Measurements from ENCODE around the gene GRIP2. TPM values are rescaled to one million over a fixed set of nuclear protein-coding genes. Genes with fewer than 3 reads are reported as not detected.

The GRIP2 gene
- total and polyA plus RNA-seq, 12 donors: 0.09 to 2.5 (median 1.1) TPM

DNA sequence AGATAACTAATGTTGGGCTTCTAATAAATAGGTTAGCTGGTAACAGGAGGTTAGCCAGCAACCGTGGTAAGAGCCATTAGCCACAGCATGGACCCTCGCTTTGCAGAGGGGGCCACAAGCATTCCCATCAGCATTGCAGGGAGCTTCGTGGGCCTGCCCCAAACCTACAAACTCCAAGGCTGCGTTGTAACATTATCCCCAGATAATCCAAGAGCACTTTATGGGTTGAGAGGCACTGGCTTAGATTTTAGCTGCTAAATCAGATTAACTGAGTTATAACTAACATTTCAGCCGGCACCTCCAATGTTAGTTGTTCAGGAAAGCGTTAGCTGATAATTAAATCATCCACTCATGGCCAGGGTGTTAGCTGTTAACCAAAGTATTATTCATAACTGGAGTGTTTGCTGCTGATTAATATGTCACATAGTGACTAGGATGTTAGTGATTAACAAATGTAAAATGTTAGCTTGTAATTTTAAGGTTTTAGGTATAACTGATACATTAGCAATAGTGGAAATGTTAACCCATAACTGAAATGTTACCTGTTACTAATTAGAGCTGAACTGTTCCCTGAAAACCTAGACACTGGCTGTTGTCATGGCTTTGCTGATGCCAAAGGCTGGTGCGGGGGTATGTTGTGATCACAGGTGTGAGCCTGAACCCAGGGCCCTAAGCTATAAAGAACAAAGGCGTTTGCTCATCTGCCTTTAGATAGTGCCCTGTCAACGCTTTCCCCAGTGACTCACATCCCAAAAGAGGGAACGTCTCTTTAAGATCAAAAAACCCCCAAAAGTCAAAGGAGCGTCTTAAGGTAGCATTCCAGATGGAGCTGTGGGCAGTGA, 81.5 kb downstream of the GRIP2 start:
- intact Hi-C loops (cut with DNase I): no loop called here
- H3K9me3 ChIP-seq (replicated peaks in 1 of 3): no peaks in the 10 kb centered on the region
- TF ChIP-seq, protein P1, sequence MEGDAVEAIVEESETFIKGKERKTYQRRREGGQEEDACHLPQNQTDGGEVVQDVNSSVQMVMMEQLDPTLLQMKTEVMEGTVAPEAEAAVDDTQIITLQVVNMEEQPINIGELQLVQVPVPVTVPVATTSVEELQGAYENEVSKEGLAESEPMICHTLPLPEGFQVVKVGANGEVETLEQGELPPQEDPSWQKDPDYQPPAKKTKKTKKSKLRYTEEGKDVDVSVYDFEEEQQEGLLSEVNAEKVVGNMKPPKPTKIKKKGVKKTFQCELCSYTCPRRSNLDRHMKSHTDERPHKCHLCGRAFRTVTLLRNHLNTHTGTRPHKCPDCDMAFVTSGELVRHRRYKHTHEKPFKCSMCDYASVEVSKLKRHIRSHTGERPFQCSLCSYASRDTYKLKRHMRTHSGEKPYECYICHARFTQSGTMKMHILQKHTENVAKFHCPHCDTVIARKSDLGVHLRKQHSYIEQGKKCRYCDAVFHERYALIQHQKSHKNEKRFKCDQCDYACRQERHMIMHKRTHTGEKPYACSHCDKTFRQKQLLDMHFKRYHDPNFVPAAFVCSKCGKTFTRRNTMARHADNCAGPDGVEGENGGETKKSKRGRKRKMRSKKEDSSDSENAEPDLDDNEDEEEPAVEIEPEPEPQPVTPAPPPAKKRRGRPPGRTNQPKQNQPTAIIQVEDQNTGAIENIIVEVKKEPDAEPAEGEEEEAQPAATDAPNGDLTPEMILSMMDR (IDR thresholded peaks at IDR 0.05): no peak
- no peak for TF ChIP-seq POLR2A (IDR thresholded peaks at IDR 0.05)
- peaks cover 0 to 30% of the 10 kb centered on the region in 2 donors for H3K36me3 ChIP-seq (replicated peaks in 1 of 2)
- DNase-seq: no peak
- no peaks in the 10 kb centered on the region for H3K27me3 ChIP-seq
- H3K27ac ChIP-seq: no peak overlapping the region
- H3K4me3 ChIP-seq: no peak overlapping the region
- 81 to 90% (median 84%) methylated on average over 10 to 11 of the region's 11 CpGs for WGBS, 4 donors
- peaks cover 22 to 24% of the 10 kb centered on the region in 2 donors for H3K4me1 ChIP-seq (replicated peaks in 1 of 2)

DNA sequence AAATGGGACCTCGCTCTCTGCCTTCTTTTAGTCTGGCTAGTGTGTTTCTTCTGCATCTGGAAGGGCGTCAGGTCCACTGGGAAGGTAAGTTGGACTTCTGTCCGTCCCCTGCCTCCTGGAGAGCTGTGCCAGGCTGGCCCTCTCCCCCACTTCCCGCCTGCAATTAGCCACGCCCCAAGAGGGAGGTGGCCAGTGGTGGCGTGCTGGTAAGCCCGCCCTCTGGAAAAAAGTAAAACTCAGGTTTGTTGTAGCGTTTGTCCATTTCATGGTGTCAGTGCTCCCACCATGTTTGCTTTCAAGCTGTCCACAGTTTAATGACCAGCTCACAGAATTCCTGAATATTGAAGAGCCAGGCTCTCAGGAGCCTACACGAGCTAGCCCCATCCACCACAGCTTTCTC, 82.1 kb downstream of the GRIP2 start:
- H3K27me3 ChIP-seq: no peaks in the 10 kb centered on the region
- DNase-seq: no peak
- peaks cover 0 to 23% of the 10 kb centered on the region in 2 donors for H3K36me3 ChIP-seq (replicated peaks in 1 of 2)
- peaks cover 27 to 30% of the 10 kb centered on the region in 2 donors for H3K4me1 ChIP-seq (replicated peaks in 1 of 2)
- no peak overlapping the region for H3K4me3 ChIP-seq
- TF ChIP-seq, protein P1 (IDR thresholded peaks at IDR 0.05): no peak
- no peak for TF ChIP-seq POLR2A (IDR thresholded peaks at IDR 0.05)
- intact Hi-C loops (cut with DNase I): no loop called here
- no peak overlapping the region for H3K27ac ChIP-seq
- no peaks in the 10 kb centered on the region for H3K9me3 ChIP-seq (replicated peaks in 1 of 3)
- WGBS, 4 donors: 81 to 86% (median 83%) methylated on average over 7 to 9 of the region's 9 CpGs

DNA sequence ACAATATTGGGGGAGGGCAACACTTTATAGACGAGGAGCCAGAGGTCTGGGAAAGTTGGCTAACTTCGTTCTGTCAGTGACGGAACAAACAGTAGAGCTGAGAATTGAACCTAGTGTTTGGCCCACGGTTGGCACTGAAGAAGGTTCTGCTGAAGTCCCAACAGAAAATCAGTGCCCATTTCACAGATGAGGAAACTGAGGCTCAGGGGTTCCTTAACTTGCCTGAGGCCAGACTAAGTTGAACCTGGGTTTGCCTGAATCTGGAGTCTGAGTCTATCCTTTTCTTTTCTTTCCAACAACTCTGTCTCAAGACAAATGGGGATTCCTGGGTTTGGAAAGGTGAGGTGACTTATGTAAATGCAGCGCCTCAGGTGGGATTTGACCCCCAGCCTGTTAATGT, 82.7 kb downstream of the GRIP2 start:
- peaks cover 32 to 35% of the 10 kb centered on the region in 2 donors for H3K4me1 ChIP-seq (replicated peaks in 1 of 2)
- no peak for DNase-seq
- H3K36me3 ChIP-seq (replicated peaks in 1 of 2): peaks cover 0 to 18% of the 10 kb centered on the region in 2 donors
- no peak overlapping the region for H3K4me3 ChIP-seq
- no peaks in the 10 kb centered on the region for H3K9me3 ChIP-seq (replicated peaks in 1 of 3)
- no peaks in the 10 kb centered on the region for H3K27me3 ChIP-seq
- TF ChIP-seq, protein P1 (IDR thresholded peaks at IDR 0.05): no peak
- no peak overlapping the region for H3K27ac ChIP-seq
- intact Hi-C loops (cut with DNase I): no loop called here
- 93 to 96% (median 94%) methylated on average over 5 of the region's 5 CpGs for WGBS, 4 donors

DNA sequence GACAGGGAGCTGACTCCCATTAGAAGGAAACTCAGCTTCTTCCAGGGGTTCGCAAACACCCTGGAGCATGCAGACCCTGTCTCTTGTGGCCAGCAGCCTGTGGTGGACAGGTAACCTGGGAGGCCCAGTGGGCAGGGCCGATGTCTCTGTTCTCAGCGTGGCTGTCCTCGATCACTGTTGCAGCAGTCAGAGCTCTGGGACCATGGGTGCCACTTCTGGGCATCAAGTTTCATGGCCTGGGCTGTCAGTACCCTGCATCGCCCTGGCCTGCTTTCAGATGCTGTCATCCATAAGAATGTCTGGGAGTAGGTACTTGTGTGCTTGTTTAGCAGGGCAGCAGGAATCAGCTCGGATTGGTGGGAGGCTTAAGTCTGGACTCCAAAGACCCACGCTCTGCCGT, 83.3 kb downstream of the GRIP2 start:
- Histone ChIP-seq H3K4me3 (no peak overlapping the region), H3K4me1 (replicated peaks in 1 of 2) (peaks cover 39 to 42% of the 10 kb centered on the region in 2 donors), H3K9me3 (replicated peaks in 1 of 3) (no peaks in the 10 kb centered on the region), H3K36me3 (replicated peaks in 1 of 2) (peaks cover 0 to 14% of the 10 kb centered on the region in 2 donors), H3K27me3 (no peaks in the 10 kb centered on the region), H3K27ac (no peak overlapping the region)
- intact Hi-C loops (cut with DNase I): no loop called here
- 92 to 97% (median 96%) methylated on average over 2 to 8 of the region's 8 CpGs for WGBS, 4 donors
- no peak for DNase-seq
- TF ChIP-seq POLR2A (IDR thresholded peaks at IDR 0.05): no peak
- TF ChIP-seq, protein P1 (IDR thresholded peaks at IDR 0.05): no peak
